ENCODE measurements around the gene VSIG2. TPM values are rescaled to one million over a fixed set of nuclear protein-coding genes. Genes with fewer than 3 reads are reported as not detected.

Gene VSIG2
- total RNA-seq, 1 experiment from 2014 or later, result not detected

GRCh38 chr11:124756753-124757227 is 4.7 kb upstream of the VSIG2 start:
- intact Hi-C loops (cut with micrococcal nuclease), result no loop called here
- no peak for DNase-seq (ENCODE audit: unreplicated experiment)
- Mint-ChIP-seq H3K36me3 (ENCODE audit: insufficient read depth, unreplicated experiment) (no peaks in the 10 kb centered on the region), H3K4me3 (ENCODE audit: unreplicated experiment) (no peak overlapping the region), H3K27me3 (ENCODE audit: insufficient read depth, unreplicated experiment) (no peaks in the 10 kb centered on the region), H3K27ac (ENCODE audit: low read depth, unreplicated experiment) (no peak overlapping the region), H3K4me1 (ENCODE audit: insufficient read depth, unreplicated experiment) (no peaks in the 10 kb centered on the region), H3K9me3 (ENCODE audit: unreplicated experiment) (no peaks in the 10 kb centered on the region)
- no TSS peak for BruUV-seq (replicated peaks)
- CTCF ChIA-PET, result interaction anchor here (0.6 to 2.6 kb wide), 10 partner anchors 10 to 485 kb away, joined by 3 to 15 read pairs (median 4); partner anchors contain the start of gene NRGN
- TF ChIP-seq CTCF (IDR thresholded peaks at IDR 0.05; ENCODE audit: unreplicated experiment), result no peak
- POLR2A ChIA-PET, result interaction anchor here (2.1 kb wide), 1 partner anchor 10 kb away, joined by 5 read pairs; no protein-coding TSS in a partner anchor

GRCh38 chr11:124756033-124756752 is 4.1 kb upstream of the VSIG2 start:
- DNase-seq (ENCODE audit: unreplicated experiment), result no peak
- no peak overlapping the region for H3K27ac Mint-ChIP-seq (ENCODE audit: low read depth, unreplicated experiment)
- no TSS peak for BruUV-seq (replicated peaks)
- no peaks in the 10 kb centered on the region for H3K36me3 Mint-ChIP-seq (ENCODE audit: insufficient read depth, unreplicated experiment)
- H3K27me3 Mint-ChIP-seq (ENCODE audit: insufficient read depth, unreplicated experiment), result no peaks in the 10 kb centered on the region
- intact Hi-C loops (cut with micrococcal nuclease), result no loop called here
- no peaks in the 10 kb centered on the region for H3K9me3 Mint-ChIP-seq (ENCODE audit: unreplicated experiment)
- CTCF ChIA-PET, result interaction anchor here (0.6 to 2.6 kb wide), 9 partner anchors 9 to 485 kb away, joined by 3 to 15 read pairs (median 5); partner anchors contain the start of gene NRGN
- H3K4me1 Mint-ChIP-seq (ENCODE audit: insufficient read depth, unreplicated experiment), result no peaks in the 10 kb centered on the region
- TF ChIP-seq CTCF (IDR thresholded peaks at IDR 0.05; ENCODE audit: unreplicated experiment), result no peak
- H3K4me3 Mint-ChIP-seq (ENCODE audit: unreplicated experiment), result no peak overlapping the region
- POLR2A ChIA-PET, result interaction anchor here (2.1 kb wide), 1 partner anchor 10 kb away, joined by 5 read pairs; no protein-coding TSS in a partner anchor

- no peaks in the 10 kb centered on the region for H3K9me3 Mint-ChIP-seq (ENCODE audit: unreplicated experiment)
- ChIA-PET POLR2A (no interaction called here), CTCF (interaction anchor here (1.5 to 2.5 kb wide), 2 partner anchors 15 to 84 kb away, joined by 5 to 15 read pairs; no protein-coding TSS in a partner anchor)
- no peaks in the 10 kb centered on the region for H3K27me3 Mint-ChIP-seq (ENCODE audit: insufficient read depth, unreplicated experiment)
- H3K36me3 Mint-ChIP-seq (ENCODE audit: insufficient read depth, unreplicated experiment), result no peaks in the 10 kb centered on the region
- H3K4me1 Mint-ChIP-seq (ENCODE audit: insufficient read depth, unreplicated experiment), result no peaks in the 10 kb centered on the region
- BruUV-seq (replicated peaks), result no TSS peak
- intact Hi-C loops (cut with micrococcal nuclease), result no loop called here
- no peak overlapping the region for H3K27ac Mint-ChIP-seq (ENCODE audit: low read depth, unreplicated experiment)
- no peak for TF ChIP-seq CTCF (IDR thresholded peaks at IDR 0.05; ENCODE audit: unreplicated experiment)
- no peak overlapping the region for H3K4me3 Mint-ChIP-seq (ENCODE audit: unreplicated experiment)
- no peak for DNase-seq (ENCODE audit: unreplicated experiment)
Observed at GRCh38 chr11:124754710-124755109, 2.7 kb upstream of the VSIG2 start.

- CTCF ChIA-PET, result interaction anchor here (0.6 to 1.5 kb wide), 2 partner anchors 15 to 165 kb away, joined by 3 to 5 read pairs; no protein-coding TSS in a partner anchor
- Mint-ChIP-seq H3K27ac (ENCODE audit: low read depth, unreplicated experiment) (no peak overlapping the region), H3K9me3 (ENCODE audit: unreplicated experiment) (no peaks in the 10 kb centered on the region), H3K4me3 (ENCODE audit: unreplicated experiment) (no peak overlapping the region), H3K4me1 (ENCODE audit: insufficient read depth, unreplicated experiment) (no peaks in the 10 kb centered on the region), H3K36me3 (ENCODE audit: insufficient read depth, unreplicated experiment) (no peaks in the 10 kb centered on the region), H3K27me3 (ENCODE audit: insufficient read depth, unreplicated experiment) (no peaks in the 10 kb centered on the region)
- BruUV-seq (replicated peaks), result no TSS peak
- no peak for TF ChIP-seq CTCF (IDR thresholded peaks at IDR 0.05; ENCODE audit: unreplicated experiment)
- intact Hi-C loops (cut with micrococcal nuclease), result no loop called here
- no peak for DNase-seq (ENCODE audit: unreplicated experiment)
- POLR2A ChIA-PET, result no interaction called here
Observed at GRCh38 chr11:124754309-124754708, 2.3 kb upstream of the VSIG2 start.

Data from MCF 10A (cell line).